Erythroblast (primary cell): ENCODE measurements around the gene FSD1L.

Experiments used
- GATA1 ChIP-seq: IDR thresholded peaks from 2 replicates; pipeline ENCODE4 v1.6.1; 2011; ENCODE audit warnings: low read depth, mild to moderate bottlenecking, control low read depth, low read length, moderate library complexity
- POLR2A ChIP-seq: IDR thresholded peaks from 2 replicates; pipeline ENCODE4 v1.6.1; 2011; ENCODE audit warnings: mild to moderate bottlenecking, low read length

DNA sequence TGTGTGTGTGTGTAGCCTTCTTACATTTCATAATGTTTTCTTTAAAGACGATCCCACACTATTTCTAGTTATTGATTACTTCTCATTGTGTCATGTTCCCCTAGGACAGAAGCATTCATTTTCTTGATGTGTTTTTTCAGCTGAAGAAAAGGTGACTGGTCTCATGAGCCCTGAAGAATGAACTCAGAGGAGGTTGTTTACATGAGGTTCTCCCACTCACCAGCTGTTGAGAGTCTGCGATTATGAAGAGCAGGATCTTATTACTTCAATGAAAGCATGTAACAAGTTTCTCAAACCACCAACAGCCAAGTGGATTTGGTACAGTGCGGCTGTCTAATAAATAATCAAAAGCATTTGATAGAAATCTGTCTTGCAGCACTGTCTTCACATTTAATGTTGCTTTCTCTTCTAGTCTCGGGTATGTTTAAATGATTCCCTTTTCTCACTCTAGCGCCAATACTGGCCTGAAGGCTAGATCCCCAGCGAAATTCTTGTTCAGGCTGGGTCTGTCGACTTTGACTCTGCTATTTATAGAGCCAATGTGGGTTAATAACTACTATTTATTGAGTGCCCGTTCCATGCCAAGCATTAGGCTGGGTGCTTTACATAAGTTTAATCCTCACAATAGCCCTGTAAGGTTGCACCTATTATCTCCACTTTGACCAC is 9.6 kb upstream of the FSD1L start:
- TF ChIP-seq POLR2A (no peak), GATA1 (no peak)
